Suprapubic skin (tissue), 3 donors: Measurements from ENCODE around the gene SLAMF1.

Experiments
- EP300 ChIP-seq: sonication (generic); formaldehyde crosslinking; IDR thresholded peaks from one replicate; pipeline ENCODE4 v1.6.1; 2017; ENCODE audit warnings: antibody characterized with exemption
- TF ChIP-seq, protein P1 (sequence below), 2 donors: fragments of 200-600 bp in 1 of 2; fragments of 450-650 bp in 1 of 2; sonication (generic) in 1 of 2; IDR thresholded peaks; one replicate each; pipeline ENCODE4 v1.5.1; 2016 to 2019; ENCODE audit warnings: antibody characterized with exemption in 2 of 2, mild to moderate bottlenecking in 1 of 2, moderate library complexity in 1 of 2

DNA sequence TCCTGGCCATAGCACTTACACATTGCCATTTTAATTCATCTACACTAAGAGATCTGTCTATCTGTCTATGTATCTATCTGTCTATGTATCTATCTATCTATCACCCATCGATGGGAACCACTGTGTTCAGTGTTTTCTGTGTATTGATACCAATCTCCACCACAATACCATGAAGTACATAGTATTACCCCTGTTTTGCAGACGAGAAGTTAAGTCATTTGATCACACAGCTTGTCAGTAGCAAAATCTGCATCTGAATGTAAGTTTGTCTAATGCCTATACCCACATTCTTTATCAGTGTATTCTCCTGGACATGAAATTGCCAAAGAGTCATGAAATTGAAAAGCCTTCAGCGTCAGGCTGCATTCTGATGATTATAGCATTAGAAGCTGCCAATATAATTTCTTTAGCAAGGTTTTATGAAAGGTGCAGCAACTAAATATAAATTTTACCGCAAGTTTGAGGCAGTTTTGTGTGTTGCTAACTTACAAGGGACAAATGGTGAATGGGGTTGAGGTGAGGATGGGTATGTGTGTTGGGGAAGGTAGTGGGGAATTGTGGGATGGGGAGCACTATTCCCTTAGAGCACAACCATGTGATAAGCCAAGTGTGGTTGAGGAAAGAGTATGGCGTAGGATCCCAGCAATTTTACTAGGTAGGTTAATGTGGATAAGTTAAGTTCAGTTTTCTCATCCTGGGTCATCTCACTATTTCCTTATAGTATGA lies 24.2 kb downstream of the SLAMF1 start:
- TF ChIP-seq, protein P1, sequence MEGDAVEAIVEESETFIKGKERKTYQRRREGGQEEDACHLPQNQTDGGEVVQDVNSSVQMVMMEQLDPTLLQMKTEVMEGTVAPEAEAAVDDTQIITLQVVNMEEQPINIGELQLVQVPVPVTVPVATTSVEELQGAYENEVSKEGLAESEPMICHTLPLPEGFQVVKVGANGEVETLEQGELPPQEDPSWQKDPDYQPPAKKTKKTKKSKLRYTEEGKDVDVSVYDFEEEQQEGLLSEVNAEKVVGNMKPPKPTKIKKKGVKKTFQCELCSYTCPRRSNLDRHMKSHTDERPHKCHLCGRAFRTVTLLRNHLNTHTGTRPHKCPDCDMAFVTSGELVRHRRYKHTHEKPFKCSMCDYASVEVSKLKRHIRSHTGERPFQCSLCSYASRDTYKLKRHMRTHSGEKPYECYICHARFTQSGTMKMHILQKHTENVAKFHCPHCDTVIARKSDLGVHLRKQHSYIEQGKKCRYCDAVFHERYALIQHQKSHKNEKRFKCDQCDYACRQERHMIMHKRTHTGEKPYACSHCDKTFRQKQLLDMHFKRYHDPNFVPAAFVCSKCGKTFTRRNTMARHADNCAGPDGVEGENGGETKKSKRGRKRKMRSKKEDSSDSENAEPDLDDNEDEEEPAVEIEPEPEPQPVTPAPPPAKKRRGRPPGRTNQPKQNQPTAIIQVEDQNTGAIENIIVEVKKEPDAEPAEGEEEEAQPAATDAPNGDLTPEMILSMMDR (IDR thresholded peaks at IDR 0.05), result no peak
- no peak for TF ChIP-seq EP300
